Measurements from ENCODE around the gene ZBTB49. TPM values are rescaled to one million over a fixed set of nuclear protein-coding genes. Genes with fewer than 3 reads are reported as not detected.
A peak's percentile ranks its signal among the peaks of the same experiment; 100 is the strongest.

ZBTB49 gene
- total and polyA plus RNA-seq, 2 of the 13 experiments (the other 11 are each of a cell fraction or from before 2014, with no cell fraction given) = 3.3 to 4.3 TPM

DNA sequence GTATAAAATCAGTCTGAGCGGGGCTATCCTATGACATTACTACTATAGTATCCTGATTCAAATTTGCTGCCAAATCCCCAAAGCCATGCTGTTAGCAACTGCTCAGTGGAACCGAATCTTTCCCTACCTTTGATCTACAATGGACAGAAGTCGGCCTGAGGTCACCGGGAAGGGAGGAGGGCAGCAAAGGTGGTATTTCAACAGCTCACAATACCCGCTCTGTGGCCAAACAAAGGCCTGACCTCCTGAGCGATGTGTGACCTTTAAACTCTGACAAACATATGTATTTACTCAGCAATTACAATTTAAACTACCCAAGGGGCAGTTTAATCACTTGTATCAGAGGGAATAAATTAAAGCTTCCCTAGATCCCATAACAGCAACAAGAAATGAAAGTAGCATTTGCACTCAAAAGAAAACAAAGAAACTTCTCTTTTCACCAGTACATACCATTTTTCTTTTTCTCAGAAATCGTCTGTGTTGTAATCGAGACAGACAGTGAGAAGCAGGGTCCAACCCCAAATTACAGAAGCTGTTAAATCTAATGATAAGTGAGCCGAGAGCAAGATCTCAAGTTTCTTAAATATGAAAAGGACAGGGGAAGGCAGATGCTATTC is 30.5 kb upstream of the ZBTB49 start (continued):
- no peak for TF ChIP-seq CREB1 (IDR thresholded peaks at IDR 0.05)
- TF ChIP-seq CREB1 (CRISPR knock-in tag; IDR thresholded peaks at IDR 0.05) = peak; percentile 42
- peak; percentile 98 for TF ChIP-seq RXRB (CRISPR knock-in tag; IDR thresholded peaks at IDR 0.05; ENCODE audit: borderline replicate concordance)
- TF ChIP-seq, protein P1, sequence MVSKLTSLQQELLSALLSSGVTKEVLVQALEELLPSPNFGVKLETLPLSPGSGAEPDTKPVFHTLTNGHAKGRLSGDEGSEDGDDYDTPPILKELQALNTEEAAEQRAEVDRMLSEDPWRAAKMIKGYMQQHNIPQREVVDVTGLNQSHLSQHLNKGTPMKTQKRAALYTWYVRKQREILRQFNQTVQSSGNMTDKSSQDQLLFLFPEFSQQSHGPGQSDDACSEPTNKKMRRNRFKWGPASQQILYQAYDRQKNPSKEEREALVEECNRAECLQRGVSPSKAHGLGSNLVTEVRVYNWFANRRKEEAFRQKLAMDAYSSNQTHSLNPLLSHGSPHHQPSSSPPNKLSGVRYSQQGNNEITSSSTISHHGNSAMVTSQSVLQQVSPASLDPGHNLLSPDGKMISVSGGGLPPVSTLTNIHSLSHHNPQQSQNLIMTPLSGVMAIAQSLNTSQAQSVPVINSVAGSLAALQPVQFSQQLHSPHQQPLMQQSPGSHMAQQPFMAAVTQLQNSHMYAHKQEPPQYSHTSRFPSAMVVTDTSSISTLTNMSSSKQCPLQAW (CRISPR knock-in tag; IDR thresholded peaks at IDR 0.05) = peak; percentile 84
- TF ChIP-seq ZNF749 (CRISPR knock-in tag; IDR thresholded peaks at IDR 0.05; ENCODE audit: borderline replicate concordance) = no peak
- no peak for TF ChIP-seq XBP1 (CRISPR knock-in tag; IDR thresholded peaks at IDR 0.05)
- TF ChIP-seq, protein P2, sequence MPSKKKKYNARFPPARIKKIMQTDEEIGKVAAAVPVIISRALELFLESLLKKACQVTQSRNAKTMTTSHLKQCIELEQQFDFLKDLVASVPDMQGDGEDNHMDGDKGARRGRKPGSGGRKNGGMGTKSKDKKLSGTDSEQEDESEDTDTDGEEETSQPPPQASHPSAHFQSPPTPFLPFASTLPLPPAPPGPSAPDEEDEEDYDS (CRISPR knock-in tag; IDR thresholded peaks at IDR 0.05) = no peak
- TF ChIP-seq ZSCAN21 (CRISPR knock-in tag; IDR thresholded peaks at IDR 0.05; ENCODE audit: borderline replicate concordance) = no peak
- TF ChIP-seq, protein P3, sequence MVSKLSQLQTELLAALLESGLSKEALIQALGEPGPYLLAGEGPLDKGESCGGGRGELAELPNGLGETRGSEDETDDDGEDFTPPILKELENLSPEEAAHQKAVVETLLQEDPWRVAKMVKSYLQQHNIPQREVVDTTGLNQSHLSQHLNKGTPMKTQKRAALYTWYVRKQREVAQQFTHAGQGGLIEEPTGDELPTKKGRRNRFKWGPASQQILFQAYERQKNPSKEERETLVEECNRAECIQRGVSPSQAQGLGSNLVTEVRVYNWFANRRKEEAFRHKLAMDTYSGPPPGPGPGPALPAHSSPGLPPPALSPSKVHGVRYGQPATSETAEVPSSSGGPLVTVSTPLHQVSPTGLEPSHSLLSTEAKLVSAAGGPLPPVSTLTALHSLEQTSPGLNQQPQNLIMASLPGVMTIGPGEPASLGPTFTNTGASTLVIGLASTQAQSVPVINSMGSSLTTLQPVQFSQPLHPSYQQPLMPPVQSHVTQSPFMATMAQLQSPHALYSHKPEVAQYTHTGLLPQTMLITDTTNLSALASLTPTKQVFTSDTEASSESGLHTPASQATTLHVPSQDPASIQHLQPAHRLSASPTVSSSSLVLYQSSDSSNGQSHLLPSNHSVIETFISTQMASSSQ (IDR thresholded peaks at IDR 0.05; ENCODE audit: low read depth) = peak; percentile 75
- TF ChIP-seq, protein P3 (CRISPR knock-in tag; IDR thresholded peaks at IDR 0.05; ENCODE audit: borderline replicate concordance) = peak; percentile 80; the same call in 1 of the 2 replicates
- TF ChIP-seq ISL2 (CRISPR knock-in tag; IDR thresholded peaks at IDR 0.05) = peak; percentile 92
- no peak for TF ChIP-seq BORCS8-MEF2B (CRISPR knock-in tag; IDR thresholded peaks at IDR 0.05)
- TF ChIP-seq ZFY (CRISPR knock-in tag; IDR thresholded peaks at IDR 0.05) = no peak
- no peak for TF ChIP-seq PAX8 (CRISPR knock-in tag; IDR thresholded peaks at IDR 0.05; ENCODE audit: borderline replicate concordance)
- TF ChIP-seq TBX3 (IDR thresholded peaks at IDR 0.05; ENCODE audit: borderline replicate concordance) = peak; percentile 75; the same call in 1 of the 2 replicates
- peak; percentile 33; the same call in 1 of the 2 replicates for TF ChIP-seq RFX5 (IDR thresholded peaks at IDR 0.05; ENCODE audit: low read depth, low read length)
- TF ChIP-seq BRCA1 (CRISPR knock-in tag; IDR thresholded peaks at IDR 0.05) = no peak
- peak; percentile 74; the same call in 1 of the 2 replicates for TF ChIP-seq ZNF205 (CRISPR knock-in tag; IDR thresholded peaks at IDR 0.05)
- TF ChIP-seq KDM6A (CRISPR knock-in tag; IDR thresholded peaks at IDR 0.05; ENCODE audit: low read depth) = peak; percentile 91
- TF ChIP-seq MAFK (conservative IDR thresholded peaks at IDR 0.05 in 1 of 2, IDR thresholded peaks at IDR 0.05 in 1 of 2; ENCODE audit: low read length in 2 of 2) = no peak
- TF ChIP-seq HHEX (CRISPR knock-in tag; IDR thresholded peaks at IDR 0.05) = peak; percentile 89
- TF ChIP-seq ZNF10 (CRISPR knock-in tag; IDR thresholded peaks at IDR 0.05; ENCODE audit: borderline replicate concordance, low read depth) = no peak
- TF ChIP-seq NR2F1 (CRISPR knock-in tag; IDR thresholded peaks at IDR 0.05) = peak; percentile 96 to 99
- no peak for TF ChIP-seq CCAR2 (optimal IDR thresholded peaks at IDR 0.05; ENCODE audit: low read depth, low read length)
- TF ChIP-seq HNRNPK (IDR thresholded peaks at IDR 0.05; ENCODE audit: low read depth, low read length, poor library complexity, severe bottlenecking) = no peak
